HG03575 (cell line): ENCODE results near the gene C11orf87.

Experiments
- ATAC-seq: cut with Tn5 transposase; IDR thresholded peaks from one replicate; pipeline ENCODE4 v1.9.1; 2021; ENCODE audit not compliant: unreplicated experiment, insufficient number of reproducible peaks, low FRiP score; ENCODE audit errors: extremely low read depth

Gene C11orf87

DNA sequence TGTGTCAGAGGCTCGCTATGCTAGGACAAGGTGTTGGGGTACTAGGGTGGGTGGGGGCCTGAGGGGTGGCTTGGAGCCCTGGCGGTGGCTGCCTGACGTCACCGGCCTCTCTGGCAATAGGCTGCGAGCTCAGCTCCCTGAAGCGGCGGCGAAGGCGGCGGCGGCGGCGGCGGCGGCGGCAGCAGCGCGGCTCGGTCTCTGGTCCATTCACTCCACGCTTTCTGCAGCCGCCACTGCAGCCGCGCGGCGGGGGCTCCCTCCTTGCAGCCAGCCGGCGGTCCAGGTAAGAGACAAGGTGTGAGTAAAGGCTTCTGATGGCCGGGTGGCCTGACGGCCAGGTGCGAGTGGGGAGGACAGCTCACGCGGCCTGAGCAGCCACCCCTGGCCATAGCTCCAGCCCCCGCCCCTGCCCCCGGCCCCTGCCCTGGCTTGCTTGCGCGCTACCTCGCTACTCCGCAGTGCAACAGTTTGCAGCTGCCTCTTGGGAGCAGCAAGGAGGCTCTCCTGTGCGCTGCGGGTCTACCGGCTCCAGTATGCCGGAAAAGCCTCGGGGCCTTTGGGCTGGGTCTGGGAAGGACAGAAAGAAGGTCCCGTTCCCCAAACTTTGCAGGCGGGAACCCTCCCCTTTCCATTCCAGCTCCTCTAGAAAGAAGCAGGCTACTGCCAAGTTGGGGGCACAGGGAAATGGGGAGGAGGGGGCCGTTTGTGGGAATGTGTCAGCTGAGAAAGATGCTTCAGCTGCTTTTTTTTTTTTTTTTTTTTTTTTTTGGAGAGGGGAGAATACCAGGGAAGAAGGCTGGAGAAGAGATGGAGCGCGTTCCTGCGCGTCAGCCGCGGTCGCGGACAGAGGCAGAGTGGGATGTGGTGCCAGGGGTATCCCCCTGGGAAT, at the start of gene C11orf87:
C11orf87 (plus strand) TSS at position 210 of the 889 bp plus-strand sequence. CDS start 1,444 bp downstream, outside the sequence.
- ATAC-seq = no peak

DNA sequence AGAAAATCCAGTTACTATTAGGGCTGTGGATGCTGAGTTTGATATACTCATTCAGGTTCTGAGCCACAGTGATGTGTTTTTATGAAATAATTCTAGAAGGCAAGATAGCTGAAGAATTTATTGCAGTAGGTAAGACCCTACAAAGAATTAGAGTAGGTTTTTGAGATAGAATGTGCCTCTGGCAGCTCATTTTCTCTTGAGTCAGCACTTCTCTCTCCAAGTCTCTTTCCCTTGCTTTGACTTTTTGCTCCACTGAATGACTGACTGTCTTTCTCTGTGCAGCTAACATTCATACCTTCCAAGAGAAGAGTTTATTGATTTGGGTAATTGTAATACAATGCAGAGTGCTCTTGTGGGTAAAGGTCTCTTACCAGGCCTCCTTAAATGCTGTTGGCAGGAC, 48.0 kb upstream of the C11orf87 start:
- no peak for ATAC-seq

DNA sequence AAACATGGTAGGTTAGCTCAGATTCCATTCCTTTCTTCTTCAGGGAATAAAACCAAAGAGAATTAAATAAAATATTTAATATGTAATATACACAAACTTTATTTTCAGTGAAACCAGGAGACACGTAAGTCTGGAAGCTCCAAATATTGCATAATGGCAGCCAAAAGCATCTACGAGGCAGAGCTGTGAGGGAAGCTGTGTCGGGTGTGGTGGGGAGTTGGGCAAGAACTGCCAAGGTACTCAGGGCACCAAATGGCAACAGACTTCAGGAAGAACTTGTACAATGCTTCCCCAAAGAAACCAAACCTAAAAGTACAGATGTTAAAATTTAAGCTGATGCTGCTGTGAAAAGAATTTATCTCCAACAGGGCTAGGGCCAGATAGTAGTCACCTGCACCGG, 47.5 kb upstream of the C11orf87 start:
- ATAC-seq = no peak

DNA sequence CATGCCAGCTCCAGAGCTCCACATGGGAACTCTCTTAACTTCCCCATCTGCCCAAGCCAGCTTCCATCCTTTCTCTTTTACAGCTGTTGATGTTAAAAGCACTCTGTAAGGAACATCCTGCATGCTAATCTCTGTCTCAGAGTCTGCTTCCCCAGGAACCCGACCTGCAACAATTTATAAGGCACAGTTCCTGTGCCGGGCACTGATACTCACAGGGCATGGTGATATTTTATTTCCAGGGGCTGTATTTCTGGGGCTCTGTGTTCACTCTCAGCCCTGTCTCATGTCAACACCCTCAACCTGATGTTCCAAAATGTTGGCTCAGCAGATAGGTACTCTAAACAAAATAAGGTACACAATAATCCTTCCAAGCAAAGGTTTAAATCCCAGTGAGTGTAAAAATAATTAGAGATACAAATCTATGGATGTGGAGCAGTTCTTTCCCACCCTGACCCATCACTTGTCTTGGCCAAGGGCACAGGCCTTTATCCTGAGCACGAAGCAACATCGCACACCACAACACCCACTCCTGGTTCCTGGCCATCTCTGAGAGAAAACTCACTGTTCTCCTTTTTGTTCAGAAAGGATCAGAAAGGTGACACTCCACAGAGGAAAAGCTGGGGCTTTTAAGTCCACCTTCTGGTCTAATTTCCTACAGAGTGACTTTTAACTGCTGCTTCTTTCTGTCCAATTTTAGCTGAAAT, 44.8 kb upstream of the C11orf87 start:
- ATAC-seq = no peak

DNA sequence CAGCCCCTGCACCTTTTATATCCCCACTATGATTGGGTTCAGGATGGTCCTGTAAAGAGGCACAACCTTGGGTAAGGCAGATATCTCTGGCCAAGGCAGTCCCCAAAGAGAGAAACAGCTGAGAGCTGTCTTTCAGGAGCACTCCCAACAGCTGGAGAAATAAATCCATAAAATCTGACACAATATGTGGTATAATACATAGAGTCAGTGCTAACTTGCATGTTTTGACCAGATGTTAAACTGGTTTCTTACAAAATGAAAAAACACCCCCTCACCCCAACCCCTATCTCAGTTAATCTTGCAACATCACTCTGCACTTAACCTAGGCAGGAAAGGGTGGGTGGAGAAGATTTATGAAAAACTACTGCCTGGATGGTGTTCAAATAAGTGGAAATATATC, 44.0 kb upstream of the C11orf87 start:
- ATAC-seq = no peak

DNA sequence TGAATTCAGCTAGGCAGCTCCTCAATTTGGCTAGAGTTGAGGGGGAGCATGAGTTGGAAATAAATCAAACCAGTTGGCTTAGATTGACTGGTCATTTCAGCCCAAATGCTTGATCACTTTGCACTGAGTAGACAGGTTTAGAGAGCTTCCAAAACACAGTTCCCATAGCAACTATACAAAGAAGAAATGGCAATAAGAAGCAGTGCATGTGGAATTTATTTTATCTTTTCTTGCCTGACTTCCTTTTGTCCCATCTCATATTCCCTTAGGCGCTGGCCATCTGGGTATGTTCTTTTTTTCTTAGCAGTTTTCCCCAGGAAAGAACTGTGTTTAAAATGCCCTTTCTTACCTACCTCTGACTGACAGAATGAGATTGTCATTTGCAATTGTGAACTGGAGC, 38.7 kb upstream of the C11orf87 start:
- ATAC-seq = no peak

DNA sequence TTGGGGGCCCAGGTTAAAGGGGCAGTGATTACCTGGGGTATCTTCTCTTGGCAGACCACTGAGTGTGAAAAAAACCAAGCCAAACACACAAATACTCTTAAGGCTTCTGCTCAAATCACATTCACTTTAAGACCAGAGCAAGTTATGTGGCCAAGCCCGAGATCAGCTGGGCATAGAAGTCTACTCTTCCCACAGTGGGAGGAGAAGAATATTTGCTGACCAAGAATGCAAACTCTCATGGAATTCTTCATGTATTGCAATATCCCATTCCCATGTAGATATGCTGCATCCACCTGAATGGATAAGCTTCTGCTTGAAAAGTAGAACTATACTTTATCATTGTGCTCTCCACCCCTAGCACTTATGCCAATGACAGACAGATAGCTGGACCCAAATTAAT, 37.1 kb upstream of the C11orf87 start:
- ATAC-seq = no peak

DNA sequence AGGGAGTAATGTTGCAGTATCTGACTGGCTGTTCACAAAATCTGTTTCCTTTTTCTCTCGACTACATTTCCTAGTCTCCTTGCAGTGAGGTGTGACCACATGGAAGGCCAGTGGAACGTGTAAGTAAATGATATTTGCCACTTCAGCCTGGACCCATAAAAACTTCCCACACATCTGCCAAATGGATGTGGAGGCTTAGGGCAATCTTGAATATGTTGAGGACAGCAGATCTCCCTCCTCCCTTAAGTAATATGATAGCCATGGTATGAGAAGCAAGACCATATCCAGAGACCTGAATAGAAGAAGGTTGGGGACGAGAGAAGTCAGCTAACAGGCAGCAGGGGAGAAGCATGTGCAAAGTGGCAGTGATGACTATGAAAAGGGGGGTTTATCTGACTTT, 33.0 kb upstream of the C11orf87 start:
- ATAC-seq = no peak

DNA sequence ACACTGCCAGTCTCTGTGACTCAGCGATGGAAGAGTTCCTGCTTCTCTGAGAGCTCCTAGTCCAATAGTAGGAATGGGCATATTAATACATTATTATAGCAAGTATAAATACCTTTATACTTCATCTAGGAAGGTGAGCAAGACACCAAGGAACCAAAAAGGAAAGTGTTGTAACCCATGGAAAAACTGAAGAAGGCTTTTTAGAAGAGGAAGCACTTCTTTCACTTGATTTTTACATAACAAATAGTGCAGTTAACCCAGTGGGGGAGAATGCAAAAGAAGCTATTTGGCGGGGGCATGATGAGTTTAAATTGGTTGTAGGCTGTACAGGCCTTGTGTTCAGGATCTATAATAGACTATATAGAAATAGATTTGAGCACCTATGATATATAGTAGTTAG, 31.2 kb upstream of the C11orf87 start:
- ATAC-seq = no peak

DNA sequence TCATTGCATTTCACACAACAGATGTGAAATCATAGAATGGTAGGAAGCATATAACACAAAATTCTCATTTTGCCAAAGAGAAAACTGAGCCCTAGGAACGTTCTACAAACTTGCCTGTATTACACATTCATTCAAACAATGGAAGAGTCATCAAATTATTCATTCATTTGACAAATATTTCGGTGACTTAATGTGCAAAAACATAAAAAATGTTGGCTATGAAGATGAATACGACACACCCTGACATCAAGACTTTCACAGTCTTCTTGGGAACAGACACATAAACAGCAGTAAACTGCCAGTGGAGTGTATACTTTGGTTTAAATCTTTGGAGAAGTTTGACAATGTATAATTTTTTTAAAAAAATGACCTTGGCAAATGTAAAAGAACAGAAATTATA, 20.4 kb upstream of the C11orf87 start:
- no peak for ATAC-seq

DNA sequence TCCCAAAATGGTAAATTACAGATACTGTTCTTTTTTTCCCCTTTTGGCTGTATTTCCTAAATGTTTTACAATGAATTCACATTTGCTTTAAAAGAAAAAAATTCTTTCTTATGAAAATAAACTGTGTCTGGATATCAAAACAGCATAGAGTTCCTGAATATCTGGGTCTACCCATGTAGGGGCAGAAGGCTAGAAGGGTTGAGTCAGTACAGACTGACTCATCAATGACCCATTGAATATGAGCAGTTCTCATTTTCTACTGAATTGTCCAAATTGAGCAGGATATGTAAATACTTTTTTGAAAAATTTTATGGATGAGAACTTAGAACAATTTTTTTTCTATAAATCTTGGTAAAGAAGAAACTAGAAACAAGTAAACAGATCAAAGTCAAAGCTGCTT, 16.3 kb upstream of the C11orf87 start:
- no peak for ATAC-seq

DNA sequence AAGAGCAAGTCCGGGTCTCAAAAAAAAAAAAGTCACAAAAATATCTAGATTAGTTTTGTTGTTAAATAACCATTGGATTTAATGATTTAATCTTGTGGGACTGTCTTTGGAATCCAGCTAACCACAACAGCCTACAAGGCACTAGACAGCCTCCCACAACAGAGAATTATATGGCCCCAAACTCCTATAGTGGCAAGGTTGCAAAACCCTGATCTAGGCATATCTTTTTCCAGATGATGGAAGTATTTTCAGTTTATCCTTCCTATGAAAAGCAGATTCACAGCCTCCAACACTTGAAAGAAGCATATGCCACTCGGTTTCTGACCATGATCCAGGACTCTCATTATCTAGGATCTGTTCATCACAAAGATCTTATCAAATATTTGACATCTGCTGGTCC, 5.4 kb upstream of the C11orf87 start:
- ATAC-seq = no peak

DNA sequence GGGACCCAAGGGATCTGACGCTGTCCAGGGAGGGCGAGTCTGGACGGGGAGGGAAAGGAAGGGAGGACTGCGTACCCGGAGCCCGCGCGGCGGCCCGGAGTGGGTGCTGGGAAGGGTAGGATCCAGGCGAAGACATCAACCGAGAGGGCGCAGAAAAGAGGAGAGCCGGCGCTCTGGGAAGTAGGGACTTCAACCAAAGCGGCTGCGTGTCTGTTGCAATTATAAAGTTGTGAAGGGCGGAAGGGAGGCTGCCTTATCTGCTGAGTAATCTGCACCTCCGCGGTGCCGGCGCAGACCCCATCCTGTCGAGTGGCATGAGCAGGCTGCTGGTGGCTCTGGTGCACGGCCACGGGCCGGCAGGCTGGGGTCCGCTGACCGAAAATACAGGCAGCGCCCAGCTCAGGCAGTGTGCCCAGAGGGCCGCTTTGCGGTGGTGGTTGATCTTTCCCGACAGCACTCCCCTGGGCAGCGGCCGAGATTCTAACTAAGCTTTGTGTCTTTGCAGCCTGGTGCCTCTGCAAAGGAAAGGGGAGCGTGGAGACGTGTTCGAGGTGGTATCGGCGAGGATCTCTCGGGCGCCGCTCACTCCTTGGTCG, 978 bp downstream of the C11orf87 start:
- ATAC-seq = no peak

DNA sequence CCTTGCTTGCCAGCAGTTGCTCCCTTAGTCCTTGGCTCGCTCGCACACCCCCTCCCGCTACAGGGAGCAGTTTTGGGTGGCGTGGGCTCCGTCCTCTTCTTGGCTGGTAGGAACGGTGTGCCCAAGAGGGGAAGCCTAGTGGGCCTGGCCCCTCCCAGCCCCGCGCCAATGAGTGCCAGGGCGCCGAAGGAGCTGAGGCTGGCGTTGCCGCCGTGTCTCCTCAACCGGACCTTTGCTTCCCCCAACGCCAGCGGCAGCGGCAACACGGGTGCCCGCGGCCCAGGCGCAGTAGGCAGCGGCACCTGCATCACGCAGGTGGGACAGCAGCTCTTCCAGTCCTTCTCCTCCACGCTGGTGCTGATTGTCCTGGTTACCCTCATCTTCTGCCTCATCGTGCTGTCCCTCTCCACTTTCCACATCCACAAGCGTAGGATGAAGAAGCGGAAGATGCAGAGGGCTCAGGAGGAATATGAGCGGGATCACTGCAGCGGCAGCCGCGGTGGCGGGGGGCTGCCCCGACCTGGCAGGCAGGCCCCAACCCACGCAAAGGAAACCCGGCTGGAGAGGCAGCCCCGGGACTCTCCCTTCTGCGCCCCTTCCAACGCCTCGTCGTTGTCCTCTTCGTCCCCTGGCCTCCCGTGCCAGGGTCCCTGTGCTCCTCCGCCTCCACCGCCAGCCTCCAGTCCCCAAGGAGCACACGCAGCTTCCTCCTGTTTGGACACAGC, 1.6 kb downstream of the C11orf87 start:
- no peak for ATAC-seq

DNA sequence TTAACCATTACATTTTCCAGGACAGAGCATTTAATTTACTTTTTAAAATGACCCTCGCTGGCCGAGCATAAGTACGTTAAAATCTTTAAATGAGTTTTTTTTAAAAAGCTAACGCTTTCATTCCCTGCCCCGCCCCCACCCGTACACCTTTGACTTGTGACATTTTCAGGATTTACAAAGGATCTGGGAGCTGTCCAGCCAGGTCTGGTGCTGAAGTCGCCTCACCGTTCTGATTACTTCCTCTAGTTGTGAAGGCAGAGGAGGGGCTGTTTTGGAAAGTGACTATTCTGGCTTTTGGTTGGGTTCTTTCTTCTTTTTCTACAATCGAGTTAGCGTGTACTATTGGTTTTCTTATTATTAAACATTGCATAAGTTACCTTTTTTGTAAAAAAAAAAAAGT, 2.9 kb downstream of the C11orf87 start:
- ATAC-seq = no peak

DNA sequence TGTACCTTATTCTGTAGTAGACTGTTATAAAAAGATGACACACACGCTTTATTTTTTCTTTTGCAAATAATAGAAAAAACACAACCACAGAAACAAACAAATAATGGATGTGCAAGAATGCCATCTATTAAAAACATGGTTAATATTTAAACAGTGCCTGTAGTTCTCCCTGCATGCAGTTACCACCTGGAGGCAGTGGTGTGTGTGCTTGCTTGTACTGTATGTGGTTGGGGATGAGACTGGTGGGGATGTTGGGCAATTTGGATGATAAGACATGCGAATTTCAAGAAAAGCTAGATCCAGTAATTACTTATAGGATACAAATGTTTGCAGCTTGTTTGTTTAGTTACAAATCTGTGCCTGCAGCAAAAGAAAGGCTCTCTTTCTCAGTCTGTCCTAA, 3.6 kb downstream of the C11orf87 start:
- ATAC-seq = no peak

DNA sequence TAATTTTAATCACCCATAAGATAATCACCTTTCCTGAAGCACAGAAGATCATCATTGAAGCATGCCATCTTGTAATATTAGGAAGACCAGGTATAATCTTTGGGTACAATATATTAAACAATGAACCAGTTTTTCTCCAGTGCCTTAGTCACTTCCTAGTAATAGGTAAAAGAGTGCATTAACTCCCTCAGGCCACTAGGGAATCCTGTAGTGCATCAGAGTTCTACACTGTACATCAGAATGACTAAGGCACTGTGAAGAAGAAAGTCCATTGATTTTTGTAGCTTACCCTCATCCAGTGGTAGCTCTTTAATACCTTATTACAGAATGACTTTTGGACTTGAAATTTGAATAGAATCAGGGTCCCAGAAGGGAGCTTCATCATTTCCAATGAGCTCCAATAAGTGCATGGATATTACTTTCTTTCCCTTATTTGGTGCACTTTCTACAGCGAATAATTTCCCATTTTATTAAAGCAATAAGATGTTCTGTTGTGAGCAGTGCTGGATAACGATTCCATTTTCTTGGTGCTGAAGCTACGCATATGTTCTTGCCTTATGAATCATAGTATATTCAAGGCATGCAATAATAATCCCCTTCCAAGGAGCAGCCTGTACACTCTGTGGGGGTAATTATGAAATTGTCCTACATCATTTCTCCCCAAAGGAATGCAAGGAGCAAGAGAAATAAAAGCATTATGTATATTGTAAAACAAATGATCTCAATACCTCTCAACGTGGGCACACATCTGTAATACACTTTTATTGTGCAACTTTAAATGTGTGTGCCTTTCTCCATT, 4.7 kb downstream of the C11orf87 start:
- no peak for ATAC-seq

DNA sequence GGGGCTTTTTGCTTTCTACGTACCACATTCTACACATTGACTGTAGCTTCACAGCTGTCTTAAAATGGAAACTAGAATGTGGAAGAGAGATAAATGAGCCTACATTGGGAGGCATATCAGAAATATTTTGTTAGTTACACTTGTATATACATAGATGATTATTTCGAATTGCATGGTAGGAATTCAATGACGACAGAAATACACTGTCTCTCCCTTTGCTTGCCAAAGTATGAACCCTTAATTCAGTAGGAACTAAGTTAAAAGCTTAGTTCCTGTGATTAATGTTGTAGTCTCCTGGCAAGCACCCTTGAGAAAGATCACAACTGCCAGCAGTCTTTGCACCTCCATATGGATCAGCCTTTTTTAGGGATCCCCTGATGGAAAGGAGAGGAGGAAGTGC, 10.1 kb downstream of the C11orf87 start:
- no peak for ATAC-seq
